RWPE1 (cell line): Measurements from ENCODE around the gene HIPK1.
"Not testable (repeated sequence)": the region's sequence is repeated elsewhere in the genome, so short reads cannot be mapped to it uniquely, and the experiment has no call there.

Experiments
- CTCF ChIA-PET: fragments of 350-600 bp; sonication (Branson Sonifier 250); formaldehyde crosslinking; extraction: SDS; loops from one replicate; lab custom pipeline; 2021; lab: Yijun Ruan, JAX
- POLR2A ChIA-PET: fragments of 400-600 bp; formaldehyde crosslinking; extraction: SDS; loops from one replicate; lab custom pipeline; 2020; ENCODE audit warnings: antibody characterized with exemption; ENCODE audit not compliant: low non-redundant PET; lab: Yijun Ruan, JAX
- DNase-seq: peaks from one replicate; pipeline ENCODE4 v3.0.0; 2012; ENCODE audit warnings: low spot score
- H3K27ac ChIP-seq: fragments of 450-650 bp; 2 replicates; pipeline ENCODE4 v1.5.1; 2017
- TF ChIP-seq, protein P1 (sequence below): fragments of 450-650 bp; conservative IDR thresholded peaks from 2 replicates; pipeline ENCODE4 v1.5.1; 2017; ENCODE audit warnings: low read depth, mild to moderate bottlenecking

Gene HIPK1

DNA sequence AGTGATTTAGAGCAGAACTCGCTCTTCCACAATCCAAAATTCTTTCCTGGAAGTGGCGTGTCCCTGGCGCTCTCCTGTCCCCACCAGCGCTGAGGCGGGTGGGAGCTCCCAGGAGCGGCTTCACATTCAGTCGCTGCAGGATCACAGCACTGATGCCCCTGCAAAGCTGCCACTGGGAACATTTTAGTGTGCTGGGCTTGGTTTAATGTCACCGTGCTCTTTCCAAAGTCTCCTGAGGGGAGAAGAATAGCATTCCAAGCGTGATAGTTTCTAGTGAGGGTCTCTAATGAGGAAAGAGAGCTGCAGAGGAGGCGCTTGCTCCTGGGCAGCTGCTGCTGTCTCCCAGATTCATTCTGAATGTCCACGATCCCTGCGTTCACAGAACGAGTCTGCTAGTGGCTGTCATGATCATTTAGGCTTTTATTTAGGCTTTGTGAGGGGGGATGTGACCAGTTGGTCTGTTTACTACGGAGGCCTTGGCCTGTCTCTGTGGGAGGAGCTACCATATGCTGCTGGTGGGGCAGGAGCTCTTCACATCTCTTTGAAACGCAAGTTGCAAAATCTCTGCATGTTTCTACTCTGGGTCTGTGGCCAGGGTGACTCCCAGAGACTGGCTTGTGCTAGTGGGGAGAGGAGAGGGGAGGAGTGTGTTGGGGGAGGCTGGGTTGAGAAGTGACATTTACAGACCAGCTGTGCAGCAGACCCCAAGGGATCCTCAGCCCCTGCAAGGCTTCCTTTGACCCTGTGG lies 73.5 kb downstream of the HIPK1 start:
- DNase-seq = no peak
- TF ChIP-seq, protein P1, sequence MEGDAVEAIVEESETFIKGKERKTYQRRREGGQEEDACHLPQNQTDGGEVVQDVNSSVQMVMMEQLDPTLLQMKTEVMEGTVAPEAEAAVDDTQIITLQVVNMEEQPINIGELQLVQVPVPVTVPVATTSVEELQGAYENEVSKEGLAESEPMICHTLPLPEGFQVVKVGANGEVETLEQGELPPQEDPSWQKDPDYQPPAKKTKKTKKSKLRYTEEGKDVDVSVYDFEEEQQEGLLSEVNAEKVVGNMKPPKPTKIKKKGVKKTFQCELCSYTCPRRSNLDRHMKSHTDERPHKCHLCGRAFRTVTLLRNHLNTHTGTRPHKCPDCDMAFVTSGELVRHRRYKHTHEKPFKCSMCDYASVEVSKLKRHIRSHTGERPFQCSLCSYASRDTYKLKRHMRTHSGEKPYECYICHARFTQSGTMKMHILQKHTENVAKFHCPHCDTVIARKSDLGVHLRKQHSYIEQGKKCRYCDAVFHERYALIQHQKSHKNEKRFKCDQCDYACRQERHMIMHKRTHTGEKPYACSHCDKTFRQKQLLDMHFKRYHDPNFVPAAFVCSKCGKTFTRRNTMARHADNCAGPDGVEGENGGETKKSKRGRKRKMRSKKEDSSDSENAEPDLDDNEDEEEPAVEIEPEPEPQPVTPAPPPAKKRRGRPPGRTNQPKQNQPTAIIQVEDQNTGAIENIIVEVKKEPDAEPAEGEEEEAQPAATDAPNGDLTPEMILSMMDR = no peak
- no peak overlapping the region for H3K27ac ChIP-seq
- POLR2A ChIA-PET = no interaction called here
- CTCF ChIA-PET = interaction anchor here (0.5 kb wide), 1 partner anchor 820 kb away, joined by 3 read pairs; no protein-coding TSS in a partner anchor

GRCh38 chr1:114003431-114003830 lies 74.3 kb downstream of the HIPK1 start:
- no peak overlapping the region for H3K27ac ChIP-seq
- ChIA-PET POLR2A (no interaction called here), CTCF (interaction anchor here (0.5 kb wide), 1 partner anchor 821 kb away, joined by 3 read pairs; no protein-coding TSS in a partner anchor)
- TF ChIP-seq, protein P1 = no peak
- no peak for DNase-seq

DNA sequence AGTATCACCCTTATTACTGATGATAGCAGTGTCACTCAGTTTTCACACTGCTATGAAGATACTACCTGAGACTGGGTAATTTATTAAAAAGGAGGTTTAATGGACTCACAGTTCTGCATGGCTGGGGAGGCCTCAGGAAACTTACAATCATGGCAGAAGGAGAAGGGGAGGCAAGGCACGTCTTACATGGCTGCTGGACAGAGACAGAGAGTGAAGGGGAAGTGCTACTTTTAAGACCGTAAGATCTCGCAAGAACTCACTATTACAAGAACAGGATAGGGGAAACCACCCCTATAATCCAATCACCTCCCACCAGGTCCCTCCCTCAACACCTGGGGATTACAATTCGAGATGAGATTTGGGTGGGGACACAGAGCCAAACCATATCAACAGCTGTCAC lies 77.7 kb downstream of the HIPK1 start:
- DNase-seq, CTCF ChIA-PET, POLR2A ChIA-PET, H3K27ac ChIP-seq: not testable (repeated sequence)

GRCh38 chr1:114008480-114008941 lies 79.4 kb downstream of the HIPK1 start:
- no peak overlapping the region for H3K27ac ChIP-seq
- CTCF ChIA-PET = no interaction called here
- TF ChIP-seq, protein P1 = no peak
- no peak for DNase-seq
- POLR2A ChIA-PET = no interaction called here

DNA sequence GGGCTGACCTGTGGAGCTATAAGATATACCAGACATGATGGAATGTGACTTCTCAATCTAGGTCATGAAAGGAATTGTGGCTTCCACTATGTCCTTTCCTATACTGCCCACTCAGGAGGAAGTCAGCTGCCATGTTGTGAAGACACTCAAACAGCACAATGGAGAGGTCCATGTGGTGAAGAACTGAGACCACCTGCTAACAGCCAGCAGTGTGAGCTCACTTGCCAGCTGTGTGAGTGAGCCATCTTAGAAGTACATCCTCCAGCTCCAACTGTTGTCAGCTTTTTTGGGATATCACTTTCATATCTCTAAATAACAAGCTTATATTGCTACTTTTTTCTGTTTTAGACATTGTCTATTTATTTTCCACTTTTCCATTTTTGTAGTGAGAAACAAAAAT lies 79.9 kb downstream of the HIPK1 start:
- ChIA-PET CTCF (interaction anchor here (0.6 kb wide), 1 partner anchor 494 kb away, joined by 3 read pairs; no protein-coding TSS in a partner anchor), POLR2A (no interaction called here)
- TF ChIP-seq, protein P1 = no peak
- H3K27ac ChIP-seq = no peak overlapping the region
- DNase-seq = no peak

DNA sequence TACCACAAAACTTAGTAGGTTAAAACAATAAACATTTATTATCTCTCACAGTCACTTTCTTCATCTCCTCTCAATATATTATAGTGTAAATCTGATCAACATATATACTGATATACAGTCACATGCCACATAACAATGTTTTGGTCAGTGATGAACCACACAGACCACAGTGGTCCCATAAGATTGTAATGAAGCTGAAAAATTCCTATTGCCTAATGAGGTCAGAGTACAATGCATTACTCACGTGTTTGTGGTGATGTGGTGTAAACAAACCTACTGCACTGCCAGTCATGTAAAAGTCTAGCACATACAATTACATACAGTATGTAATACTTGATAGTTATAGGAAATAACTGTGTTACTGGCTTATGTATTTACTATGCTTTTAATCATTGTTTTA lies 80.3 kb downstream of the HIPK1 start:
- TF ChIP-seq, protein P1 = no peak
- H3K27ac ChIP-seq = no peak overlapping the region
- POLR2A ChIA-PET = no interaction called here
- CTCF ChIA-PET = interaction anchor here (0.6 to 2.0 kb wide), 2 partner anchors 32 to 494 kb away, joined by 3 to 7 read pairs; no protein-coding TSS in a partner anchor
- no peak for DNase-seq
